GM23338 (cell line): ENCODE measurements around the gene LRBA. TPM values are rescaled to one million over a fixed set of nuclear protein-coding genes. Genes with fewer than 3 reads are reported as not detected.

ENCODE experiments used
- ATAC-seq: fragments of 200-7000 bp; cut with Tn5 transposase; 3 replicates; pipeline ENCODE4 v1.9.1; 2020
- DNase-seq: peaks from one replicate; pipeline ENCODE4 v3.0.0-alpha.2; 2015; ENCODE audit warnings: low spot score
- H2AFZ ChIP-seq: fragments of 200-600 bp; sonication (generic); 2 replicates; pipeline ENCODE4 v1.8.0; 2016; ENCODE audit warnings: antibody characterized with exemption, mild to moderate bottlenecking, moderate library complexity
- H3F3A ChIP-seq: fragments of 200-600 bp; sonication (generic); replicated peaks from 2 replicates; pipeline ENCODE4 v1.8.0; 2017; ENCODE audit warnings: antibody characterized with exemption, mixed run types, low read depth
- H3K27ac ChIP-seq: fragments of 200-600 bp; sonication (generic); 2 replicates; pipeline ENCODE4 v1.6.1; 2016; ENCODE audit warnings: low read depth
- H3K27me3 ChIP-seq: fragments of 200-600 bp; sonication (generic); 2 replicates; pipeline ENCODE4 v1.8.0; 2016; ENCODE audit warnings: mild to moderate bottlenecking, mixed run types, moderate library complexity; ENCODE audit not compliant: insufficient read depth
- H3K36me3 ChIP-seq: fragments of 200-600 bp; sonication (generic); 2 replicates; pipeline ENCODE4 v1.8.0; 2016; ENCODE audit warnings: mild to moderate bottlenecking; ENCODE audit not compliant: insufficient read depth
- H3K4me1 ChIP-seq: fragments of 200-600 bp; sonication (generic); 2 replicates; pipeline ENCODE4 v1.8.0; 2016; ENCODE audit warnings: mild to moderate bottlenecking, moderate library complexity; ENCODE audit not compliant: insufficient read depth
- H3K4me2 ChIP-seq: fragments of 200-600 bp; sonication (generic); 2 replicates; pipeline ENCODE4 v1.7.1; 2017; ENCODE audit warnings: mixed run types
- H3K4me3 ChIP-seq: fragments of 200-600 bp; sonication (generic); 2 replicates; pipeline ENCODE4 v1.6.1; 2016; ENCODE audit warnings: mixed run types
- H3K79me2 ChIP-seq: fragments of 200-600 bp; sonication (generic); replicated peaks from 2 replicates; pipeline ENCODE4 v1.8.0; 2017; ENCODE audit warnings: mild to moderate bottlenecking; ENCODE audit not compliant: insufficient read depth
- H3K9me2 ChIP-seq: fragments of 200-600 bp; sonication (generic); 2 replicates; pipeline ENCODE4 v1.8.0; 2017; ENCODE audit not compliant: insufficient read depth
- H4K20me1 ChIP-seq: fragments of 200-600 bp; sonication (generic); replicated peaks from 2 replicates; pipeline ENCODE4 v1.8.0; 2017; ENCODE audit warnings: mild to moderate bottlenecking; ENCODE audit not compliant: insufficient read depth
- H3K27ac Mint-ChIP-seq: 2 replicates; pipeline ENCODE4 v1.8.0; 2020; ENCODE audit warnings: inconsistent platforms, mild to moderate bottlenecking, moderate library complexity, mixed read lengths
- H3K27me3 Mint-ChIP-seq: 3 replicates; pipeline ENCODE4 v1.8.0; 2022; ENCODE audit warnings: low read depth, mild to moderate bottlenecking, moderate library complexity, mixed read lengths, inconsistent platforms; ENCODE audit not compliant: insufficient read depth, poor library complexity
- H3K36me3 Mint-ChIP-seq: 3 replicates; pipeline ENCODE4 v1.8.0; 2021; ENCODE audit warnings: low read depth, mild to moderate bottlenecking, inconsistent platforms, moderate library complexity, mixed read lengths
- H3K4me1 Mint-ChIP-seq: 3 replicates; pipeline ENCODE4 v1.8.0; 2020; ENCODE audit warnings: mild to moderate bottlenecking, inconsistent platforms, mixed read lengths
- H3K4me3 Mint-ChIP-seq: 3 replicates; pipeline ENCODE4 v1.8.0; 2021; ENCODE audit warnings: moderate library complexity, mild to moderate bottlenecking, inconsistent platforms, mixed read lengths
- H3K9me3 Mint-ChIP-seq: 3 replicates; pipeline ENCODE4 v1.8.0; 2020; ENCODE audit warnings: moderate library complexity, mild to moderate bottlenecking, inconsistent platforms, mixed read lengths
- CREB1 ChIP-seq: fragments of 250-450 bp; sonication (Bioruptor Pico); IDR thresholded peaks from 2 replicates; pipeline ENCODE4 v1.5.0; 2020; ENCODE audit warnings: low read depth, mild to moderate bottlenecking, moderate library complexity
- CTCF ChIP-seq, 2 experiments: fragments of 200-600 bp in 1 of 2; sonication (generic) in 1 of 2; conservative IDR thresholded peaks; 2 replicates each; pipeline versions ENCODE4 v1.5.1 to v1.6.1; 2016 to 2017; ENCODE audit warnings: antibody characterized with exemption in 2 of 2, low read depth in 2 of 2, mild to moderate bottlenecking in 2 of 2, moderate library complexity in 1 of 2
- ETS1 ChIP-seq: IDR thresholded peaks from 2 replicates; pipeline ENCODE4 v1.6.1; 2016; ENCODE audit warnings: antibody characterized with exemption
- EZH2 ChIP-seq: fragments of 200-600 bp; sonication (generic); IDR thresholded peaks from one replicate; pipeline ENCODE4 v1.8.0; 2017; ENCODE audit warnings: antibody characterized with exemption, mild to moderate bottlenecking, low read depth; ENCODE audit not compliant: unreplicated experiment
- EZH2phosphoT487 ChIP-seq: fragments of 200-600 bp; sonication (generic); IDR thresholded peaks from one replicate; pipeline ENCODE4 v1.8.1; 2018; ENCODE audit warnings: antibody characterized with exemption; ENCODE audit not compliant: unreplicated experiment
- JUNB ChIP-seq: IDR thresholded peaks from one replicate; pipeline ENCODE4 v1.6.1; 2016; ENCODE audit warnings: antibody characterized with exemption; ENCODE audit not compliant: unreplicated experiment
- NANOG ChIP-seq: IDR thresholded peaks from 2 replicates; pipeline ENCODE4 v1.6.1; 2016; ENCODE audit warnings: antibody characterized with exemption, borderline replicate concordance
- POLR2AphosphoS5 ChIP-seq: IDR thresholded peaks from 2 replicates; pipeline ENCODE4 v1.6.1; 2016; ENCODE audit warnings: antibody characterized with exemption, low read depth
- REST ChIP-seq: IDR thresholded peaks from one replicate; pipeline ENCODE4 v1.6.1; 2018; ENCODE audit warnings: antibody characterized with exemption; ENCODE audit not compliant: unreplicated experiment
- STAT1 ChIP-seq: IDR thresholded peaks from one replicate; pipeline ENCODE4 v1.6.1; 2016; ENCODE audit warnings: antibody characterized with exemption; ENCODE audit not compliant: unreplicated experiment
- ZNF114 ChIP-seq: fragments of 250-450 bp; sonication (Bioruptor Pico); IDR thresholded peaks from 2 replicates; pipeline ENCODE4 v1.5.0; 2020; ENCODE audit warnings: mild to moderate bottlenecking, moderate library complexity
- polyA plus RNA-seq: library from polyadenylated mRNA; unstranded; fragments of >200 nt; fragmentation: Nextera tagmentation; extraction: Ambion mirVana; gene quantifications from 2 replicates; pipeline ENCODE4 v1.2.1, GENCODE V29; 2016
- total RNA-seq: library from RNA; depleted of rRNA; stranded (reverse); fragments of >200 nt; shearing (Covaris generic); gene quantifications from 2 replicates; pipeline ENCODE4 v1.2.3, GENCODE V29; 2014

The LRBA gene
- total and polyA plus RNA-seq, 2 experiments from 2014 or later: 23.3 to 126 TPM

- Mint-ChIP-seq H3K36me3 (peaks cover 3% of the 10 kb centered on the region; the same call in 1 of the 3 replicates), H3K4me3 (no peak overlapping the region), H3K27me3 (no peaks in the 10 kb centered on the region), H3K4me1 (peaks cover 14% of the 10 kb centered on the region; the same call in 2 of the 3 replicates), H3K27ac (no peak overlapping the region; the same call in 1 of the 2 replicates), H3K9me3 (no peaks in the 10 kb centered on the region)
- Histone ChIP-seq H3K27me3 (no peaks in the 10 kb centered on the region), H3K27ac (no peak overlapping the region), H2AFZ (no peak overlapping the region), H3K4me1 (peaks cover under 1% of the 10 kb centered on the region; the same call in 1 of the 2 replicates), H4K20me1 (peaks cover 33% of the 10 kb centered on the region), H3K9me2 (no peaks in the 10 kb centered on the region), H3F3A (no peaks in the 10 kb centered on the region), H3K79me2 (peaks cover 96% of the 10 kb centered on the region), H3K4me3 (no peak overlapping the region), H3K36me3 (no peaks in the 10 kb centered on the region), H3K4me2 (no peak overlapping the region)
- no peak for TF ChIP-seq ETS1
- no peak for TF ChIP-seq NANOG
- no peak for TF ChIP-seq REST
- no peak for TF ChIP-seq POLR2AphosphoS5
- TF ChIP-seq EZH2phosphoT487: no peak
- TF ChIP-seq EZH2: no peak
- TF ChIP-seq CTCF (conservative IDR thresholded peaks at IDR 0.05; ENCODE audit: low read depth in 2 of 2): no peak
- no peak for TF ChIP-seq JUNB
- DNase-seq: no peak
- ATAC-seq: no peak
Observed at GRCh38 chr4:150974750-150975149, 40.3 kb downstream of the LRBA start.

- Mint-ChIP-seq H3K27me3 (no peaks in the 10 kb centered on the region), H3K4me3 (no peak overlapping the region), H3K36me3 (peaks cover 4% of the 10 kb centered on the region; the same call in 1 of the 3 replicates), H3K27ac (no peak overlapping the region), H3K4me1 (peaks cover 14% of the 10 kb centered on the region; the same call in 2 of the 3 replicates), H3K9me3 (no peaks in the 10 kb centered on the region)
- DNase-seq (no peak), ATAC-seq (no peak)
- Histone ChIP-seq H3K4me2 (no peak overlapping the region), H3K27me3 (no peaks in the 10 kb centered on the region), H3K79me2 (peaks cover 96% of the 10 kb centered on the region), H3K27ac (no peak overlapping the region), H3K4me1 (no peaks in the 10 kb centered on the region; the same call in 1 of the 2 replicates), H3K4me3 (no peak overlapping the region), H2AFZ (no peak overlapping the region), H4K20me1 (peaks cover 31% of the 10 kb centered on the region), H3F3A (no peaks in the 10 kb centered on the region), H3K36me3 (no peaks in the 10 kb centered on the region), H3K9me2 (no peaks in the 10 kb centered on the region)
- TF ChIP-seq ZNF114 (no peak), STAT1 (no peak), POLR2AphosphoS5 (no peak), ETS1 (no peak), CREB1 (CRISPR knock-in tag) (no peak)
Observed at GRCh38 chr4:150974252-150974640, 40.8 kb downstream of the LRBA start.
